HCT116 (cell line): ENCODE data around the gene PEDS1.

Source experiments
- CBX3 ChIP-seq: IDR thresholded peaks from 2 replicates; pipeline ENCODE4 v1.6.1; 2012; ENCODE audit warnings: low read depth
- CEBPB ChIP-seq: IDR thresholded peaks from 2 replicates; pipeline ENCODE4 v1.6.1; 2012; ENCODE audit warnings: low read depth
- EZH2 ChIP-seq: fragments of 200-600 bp; sonication (generic); IDR thresholded peaks from 2 replicates; pipeline ENCODE4 v1.6.1; 2017; ENCODE audit warnings: antibody characterized with exemption, mixed run types
- FOSL1 ChIP-seq: IDR thresholded peaks from 2 replicates; pipeline ENCODE4 v1.6.1; 2012; ENCODE audit warnings: low read depth
- JUND ChIP-seq: IDR thresholded peaks from 2 replicates; pipeline ENCODE4 v1.6.1; 2012
- POLR2A ChIP-seq: IDR thresholded peaks from 2 replicates; pipeline ENCODE4 v1.7.0; 2011; ENCODE audit warnings: borderline replicate concordance; ENCODE audit not compliant: insufficient read depth, insufficient read length; ENCODE audit errors: extremely low read depth
- POLR2AphosphoS5 ChIP-seq: IDR thresholded peaks from 2 replicates; pipeline ENCODE4 v1.6.1; 2011; ENCODE audit warnings: mild to moderate bottlenecking, low read depth, low read length, moderate library complexity
- SIN3A ChIP-seq: IDR thresholded peaks from 2 replicates; pipeline ENCODE4 v1.6.1; 2012; ENCODE audit warnings: low read depth
- SP1 ChIP-seq: IDR thresholded peaks from 2 replicates; pipeline ENCODE4 v1.6.1; 2012; ENCODE audit warnings: low read depth
- ZNF274 ChIP-seq: fragments of 200-500 bp; sonication (Bioruptor generic); IDR thresholded peaks from 2 replicates; pipeline ENCODE4 v1.6.1; 2014; ENCODE audit warnings: mild to moderate bottlenecking, low read depth, low read length, inconsistent platforms
- TF ChIP-seq, protein P1 (sequence below): IDR thresholded peaks from 2 replicates; pipeline ENCODE4 v1.6.1; 2012
- TF ChIP-seq, protein P2 (sequence below), 3 experiments: fragments of 200-600 bp in 1 of 3; sonication (generic) in 1 of 3; IDR thresholded peaks in 2 of 3; conservative IDR thresholded peaks in 1 of 3; 2 replicates each; pipeline ENCODE4 v1.5.1; 2012 to 2017; ENCODE audit warnings: low read depth in 2 of 3, low read length in 2 of 3, antibody characterized with exemption in 1 of 3, borderline replicate concordance in 1 of 3, control low read depth in 1 of 3, mild to moderate bottlenecking in 1 of 3, mixed read lengths in 1 of 3, mixed run types in 1 of 3, moderate library complexity in 1 of 3; ENCODE audit not compliant: insufficient read depth in 1 of 3
- TF ChIP-seq, protein P3 (sequence below): IDR thresholded peaks from 2 replicates; pipeline ENCODE4 v1.6.1; 2012; ENCODE audit warnings: low read depth

DNA sequence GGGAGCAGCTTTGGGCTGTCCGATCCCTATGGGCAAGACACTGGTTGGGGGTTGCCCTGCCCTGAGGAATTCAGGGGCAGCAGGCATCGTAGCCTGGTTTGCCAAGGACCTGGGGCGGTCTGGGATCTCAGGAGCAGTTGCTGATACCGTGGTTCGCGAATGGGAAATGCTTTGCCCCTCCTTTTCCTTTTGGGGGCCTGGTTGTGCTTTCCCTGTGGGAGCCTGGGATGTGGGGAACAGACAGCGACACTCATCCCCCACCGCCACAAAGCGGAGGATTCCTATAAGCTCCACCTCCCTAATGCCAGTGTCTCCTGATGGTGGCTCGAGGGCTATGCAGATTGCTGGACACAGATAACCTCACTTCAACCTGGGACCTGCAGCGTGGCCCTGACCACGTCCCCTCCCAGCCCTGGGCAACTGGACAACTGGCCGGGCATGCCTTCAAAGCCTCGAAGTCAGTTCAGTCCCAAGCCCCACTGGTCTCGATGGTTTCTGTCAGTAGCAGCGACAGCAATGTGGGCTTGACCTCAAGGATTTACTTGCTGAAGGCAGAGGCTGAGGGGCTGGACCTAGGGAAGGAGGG is 40.4 kb upstream of the PEDS1 start:
- TF ChIP-seq CEBPB (no peak), SIN3A (no peak), EZH2 (no peak), ZNF274 (no peak), JUND (no peak), SP1 (no peak), FOSL1 (no peak), CBX3 (no peak), POLR2AphosphoS5 (no peak), POLR2A (no peak)
- TF ChIP-seq, protein P1, sequence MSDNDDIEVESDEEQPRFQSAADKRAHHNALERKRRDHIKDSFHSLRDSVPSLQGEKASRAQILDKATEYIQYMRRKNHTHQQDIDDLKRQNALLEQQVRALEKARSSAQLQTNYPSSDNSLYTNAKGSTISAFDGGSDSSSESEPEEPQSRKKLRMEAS, result no peak
- TF ChIP-seq, protein P2, sequence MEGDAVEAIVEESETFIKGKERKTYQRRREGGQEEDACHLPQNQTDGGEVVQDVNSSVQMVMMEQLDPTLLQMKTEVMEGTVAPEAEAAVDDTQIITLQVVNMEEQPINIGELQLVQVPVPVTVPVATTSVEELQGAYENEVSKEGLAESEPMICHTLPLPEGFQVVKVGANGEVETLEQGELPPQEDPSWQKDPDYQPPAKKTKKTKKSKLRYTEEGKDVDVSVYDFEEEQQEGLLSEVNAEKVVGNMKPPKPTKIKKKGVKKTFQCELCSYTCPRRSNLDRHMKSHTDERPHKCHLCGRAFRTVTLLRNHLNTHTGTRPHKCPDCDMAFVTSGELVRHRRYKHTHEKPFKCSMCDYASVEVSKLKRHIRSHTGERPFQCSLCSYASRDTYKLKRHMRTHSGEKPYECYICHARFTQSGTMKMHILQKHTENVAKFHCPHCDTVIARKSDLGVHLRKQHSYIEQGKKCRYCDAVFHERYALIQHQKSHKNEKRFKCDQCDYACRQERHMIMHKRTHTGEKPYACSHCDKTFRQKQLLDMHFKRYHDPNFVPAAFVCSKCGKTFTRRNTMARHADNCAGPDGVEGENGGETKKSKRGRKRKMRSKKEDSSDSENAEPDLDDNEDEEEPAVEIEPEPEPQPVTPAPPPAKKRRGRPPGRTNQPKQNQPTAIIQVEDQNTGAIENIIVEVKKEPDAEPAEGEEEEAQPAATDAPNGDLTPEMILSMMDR (IDR thresholded peaks at IDR 0.05 in 2 of 3, conservative IDR thresholded peaks at IDR 0.05 in 1 of 3; ENCODE audit: borderline replicate concordance in 1 of 3, insufficient read depth in 1 of 3, low read depth in 2 of 3, low read length in 2 of 3), result no peak
- TF ChIP-seq, protein P3, sequence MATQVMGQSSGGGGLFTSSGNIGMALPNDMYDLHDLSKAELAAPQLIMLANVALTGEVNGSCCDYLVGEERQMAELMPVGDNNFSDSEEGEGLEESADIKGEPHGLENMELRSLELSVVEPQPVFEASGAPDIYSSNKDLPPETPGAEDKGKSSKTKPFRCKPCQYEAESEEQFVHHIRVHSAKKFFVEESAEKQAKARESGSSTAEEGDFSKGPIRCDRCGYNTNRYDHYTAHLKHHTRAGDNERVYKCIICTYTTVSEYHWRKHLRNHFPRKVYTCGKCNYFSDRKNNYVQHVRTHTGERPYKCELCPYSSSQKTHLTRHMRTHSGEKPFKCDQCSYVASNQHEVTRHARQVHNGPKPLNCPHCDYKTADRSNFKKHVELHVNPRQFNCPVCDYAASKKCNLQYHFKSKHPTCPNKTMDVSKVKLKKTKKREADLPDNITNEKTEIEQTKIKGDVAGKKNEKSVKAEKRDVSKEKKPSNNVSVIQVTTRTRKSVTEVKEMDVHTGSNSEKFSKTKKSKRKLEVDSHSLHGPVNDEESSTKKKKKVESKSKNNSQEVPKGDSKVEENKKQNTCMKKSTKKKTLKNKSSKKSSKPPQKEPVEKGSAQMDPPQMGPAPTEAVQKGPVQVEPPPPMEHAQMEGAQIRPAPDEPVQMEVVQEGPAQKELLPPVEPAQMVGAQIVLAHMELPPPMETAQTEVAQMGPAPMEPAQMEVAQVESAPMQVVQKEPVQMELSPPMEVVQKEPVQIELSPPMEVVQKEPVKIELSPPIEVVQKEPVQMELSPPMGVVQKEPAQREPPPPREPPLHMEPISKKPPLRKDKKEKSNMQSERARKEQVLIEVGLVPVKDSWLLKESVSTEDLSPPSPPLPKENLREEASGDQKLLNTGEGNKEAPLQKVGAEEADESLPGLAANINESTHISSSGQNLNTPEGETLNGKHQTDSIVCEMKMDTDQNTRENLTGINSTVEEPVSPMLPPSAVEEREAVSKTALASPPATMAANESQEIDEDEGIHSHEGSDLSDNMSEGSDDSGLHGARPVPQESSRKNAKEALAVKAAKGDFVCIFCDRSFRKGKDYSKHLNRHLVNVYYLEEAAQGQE, result no peak
